ENCODE results near the gene PEX3. TPM values are rescaled to one million over a fixed set of nuclear protein-coding genes. Genes with fewer than 3 reads are reported as not detected.

The PEX3 gene
- polyA plus RNA-seq, 3 donors: 3.2 to 6.9 (median 5.2) TPM

DNA sequence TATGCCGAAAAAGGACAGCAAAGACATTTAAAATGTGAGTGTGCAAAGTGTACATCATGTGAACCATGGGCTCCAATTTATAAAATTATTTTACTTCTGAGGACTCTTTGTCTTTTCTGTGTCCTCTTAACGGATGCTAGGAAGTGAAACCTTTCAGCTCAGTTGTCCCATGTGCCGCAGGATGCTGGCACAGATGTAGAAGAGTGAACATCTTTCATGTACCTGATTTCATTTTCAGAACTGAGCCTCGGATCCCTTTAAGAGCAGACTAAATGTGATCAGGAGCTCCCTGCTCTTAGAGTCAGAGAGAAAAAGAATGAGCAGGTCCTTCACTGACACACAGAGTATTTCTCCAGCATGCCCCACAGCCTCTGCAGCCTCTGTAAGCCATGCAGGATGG is 88.5 kb downstream of the PEX3 start:
- DNase-seq: no peak
- Histone ChIP-seq H2AFZ (ENCODE audit: insufficient read depth, low read depth, low read length, poor library complexity, severe bottlenecking) (no peak overlapping the region), H3K9me3 (replicated peaks in 1 of 2; ENCODE audit: control insufficient read depth in 1 of 2, insufficient read depth in 1 of 2, low read length in 2 of 2) (no peaks in the 10 kb centered on the region), H3K4me3 (replicated peaks in 1 of 3; ENCODE audit: low read depth in 2 of 3, low read length in 3 of 3) (no peak overlapping the region), H4K20me1 (ENCODE audit: insufficient read depth, low read length) (peaks cover 60% of the 10 kb centered on the region), H3K36me3 (replicated peaks in 1 of 2; ENCODE audit: control insufficient read depth in 1 of 2, insufficient read depth in 2 of 2, low read length in 2 of 2) (no peaks in the 10 kb centered on the region), H3K4me1 (ENCODE audit: control insufficient read depth in 1 of 2, insufficient read depth in 2 of 2, low read length in 2 of 2) (peaks cover 40 to 53% of the 10 kb centered on the region in 2 donors), H3K4me2 (replicated peaks; ENCODE audit: extremely low read depth, low read length, poor library complexity, severe bottlenecking) (no peak overlapping the region), H3K27ac (ENCODE audit: low read depth in 1 of 2, low read length in 2 of 2) (no peak overlapping the region), H3K79me2 (ENCODE audit: insufficient read depth, low read length) (peaks cover 67% of the 10 kb centered on the region), H3K9ac (ENCODE audit: insufficient read depth, low read length, poor library complexity, severe bottlenecking) (no peak overlapping the region), H3K27me3 (ENCODE audit: control insufficient read depth in 2 of 2, insufficient read depth in 2 of 2, low read length in 2 of 2) (no peaks in the 10 kb centered on the region)
- intact Hi-C loops (cut with micrococcal nuclease): no loop called here
- Mint-ChIP-seq H3K27ac (no peak overlapping the region), H3K27me3 (ENCODE audit: low read depth in 3 of 3) (no peaks in the 10 kb centered on the region), H3K4me3 (no peak overlapping the region), H3K36me3 (no peaks in the 10 kb centered on the region), H3K9me3 (no peaks in the 10 kb centered on the region), H3K4me1 (peaks cover 55% of the 10 kb centered on the region)
- 33% methylated on average over 1 of the region's 4 CpGs for WGBS (ENCODE audit: insufficient coverage)
- TF ChIP-seq, protein P1, sequence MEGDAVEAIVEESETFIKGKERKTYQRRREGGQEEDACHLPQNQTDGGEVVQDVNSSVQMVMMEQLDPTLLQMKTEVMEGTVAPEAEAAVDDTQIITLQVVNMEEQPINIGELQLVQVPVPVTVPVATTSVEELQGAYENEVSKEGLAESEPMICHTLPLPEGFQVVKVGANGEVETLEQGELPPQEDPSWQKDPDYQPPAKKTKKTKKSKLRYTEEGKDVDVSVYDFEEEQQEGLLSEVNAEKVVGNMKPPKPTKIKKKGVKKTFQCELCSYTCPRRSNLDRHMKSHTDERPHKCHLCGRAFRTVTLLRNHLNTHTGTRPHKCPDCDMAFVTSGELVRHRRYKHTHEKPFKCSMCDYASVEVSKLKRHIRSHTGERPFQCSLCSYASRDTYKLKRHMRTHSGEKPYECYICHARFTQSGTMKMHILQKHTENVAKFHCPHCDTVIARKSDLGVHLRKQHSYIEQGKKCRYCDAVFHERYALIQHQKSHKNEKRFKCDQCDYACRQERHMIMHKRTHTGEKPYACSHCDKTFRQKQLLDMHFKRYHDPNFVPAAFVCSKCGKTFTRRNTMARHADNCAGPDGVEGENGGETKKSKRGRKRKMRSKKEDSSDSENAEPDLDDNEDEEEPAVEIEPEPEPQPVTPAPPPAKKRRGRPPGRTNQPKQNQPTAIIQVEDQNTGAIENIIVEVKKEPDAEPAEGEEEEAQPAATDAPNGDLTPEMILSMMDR (IDR thresholded peaks at IDR 0.05): no peak

- Mint-ChIP-seq H3K27ac (peak overlapping the region in 1 of 7 donors; percentile 21), H3K36me3 (no peaks in the 10 kb centered on the region), H3K27me3 (ENCODE audit: low read depth in 3 of 3) (no peaks in the 10 kb centered on the region), H3K9me3 (no peaks in the 10 kb centered on the region), H3K4me1 (peaks cover 57% of the 10 kb centered on the region), H3K4me3 (no peak overlapping the region)
- intact Hi-C loops (cut with micrococcal nuclease): loop anchor here in 1 of 2 donors (10.0 kb wide), 1 partner anchor 475 kb away; the partner anchor contains the start of gene AIG1
- no peak overlapping the region for H3K27ac ChIP-seq (ENCODE audit: low read depth in 1 of 2, low read length in 2 of 2)
- H2AFZ ChIP-seq (ENCODE audit: insufficient read depth, low read depth, low read length, poor library complexity, severe bottlenecking): no peak overlapping the region
- H3K9ac ChIP-seq (ENCODE audit: insufficient read depth, low read length, poor library complexity, severe bottlenecking): no peak overlapping the region
- TF ChIP-seq, protein P1 (IDR thresholded peaks at IDR 0.05): no peak
- no peaks in the 10 kb centered on the region for H3K9me3 ChIP-seq (replicated peaks in 1 of 2; ENCODE audit: control insufficient read depth in 1 of 2, insufficient read depth in 1 of 2, low read length in 2 of 2)
- H3K4me1 ChIP-seq (ENCODE audit: control insufficient read depth in 1 of 2, insufficient read depth in 2 of 2, low read length in 2 of 2): peaks cover 40 to 56% of the 10 kb centered on the region in 2 donors
- H3K79me2 ChIP-seq (ENCODE audit: insufficient read depth, low read length): peaks cover 73% of the 10 kb centered on the region
- H3K4me3 ChIP-seq (replicated peaks in 1 of 3; ENCODE audit: low read depth in 2 of 3, low read length in 3 of 3): no peak overlapping the region
- H4K20me1 ChIP-seq (ENCODE audit: insufficient read depth, low read length): peaks cover 66% of the 10 kb centered on the region
- no peak for DNase-seq
- no peak overlapping the region for H3K4me2 ChIP-seq (replicated peaks; ENCODE audit: extremely low read depth, low read length, poor library complexity, severe bottlenecking)
- H3K27me3 ChIP-seq (ENCODE audit: control insufficient read depth in 2 of 2, insufficient read depth in 2 of 2, low read length in 2 of 2): no peaks in the 10 kb centered on the region
- no peaks in the 10 kb centered on the region for H3K36me3 ChIP-seq (replicated peaks in 1 of 2; ENCODE audit: control insufficient read depth in 1 of 2, insufficient read depth in 2 of 2, low read length in 2 of 2)
- 100% methylated on average over 3 of the region's 7 CpGs for WGBS (ENCODE audit: insufficient coverage)
These were observed 89.1 kb downstream of the PEX3 start for GRCh38 chr6:143539734-143540133.

Data from CD14-positive monocyte (primary cell).